Measurements from ENCODE around the gene PLS1. TPM values are rescaled to one million over a fixed set of nuclear protein-coding genes. Genes with fewer than 3 reads are reported as not detected.
"Not testable (repeated sequence)": the region's sequence is repeated elsewhere in the genome, so short reads cannot be mapped to it uniquely, and the experiment has no call there.

PLS1 gene
- total RNA-seq, 1 experiment from 2014 or later = 20.1 TPM

- Histone ChIP-seq H3K27me3 (ENCODE audit: low read length) (no peaks in the 10 kb centered on the region), H2AFZ (ENCODE audit: low read length) (no peak overlapping the region), H3K9me2 (replicated peaks; ENCODE audit: low read length) (no peaks in the 10 kb centered on the region), H4K20me1 (ENCODE audit: low read length) (no peaks in the 10 kb centered on the region), H3K36me3 (ENCODE audit: low read depth, low read length) (no peaks in the 10 kb centered on the region), H3K9ac (ENCODE audit: low read length) (no peak overlapping the region), H3K9me3 (ENCODE audit: low read length) (no peaks in the 10 kb centered on the region), H3K27ac (ENCODE audit: low read length) (no peak overlapping the region), H3K4me1 (ENCODE audit: insufficient read depth, low read length) (peaks cover 9% of the 10 kb centered on the region; the same call in 1 of the 2 replicates), H3F3A (ENCODE audit: low read length, unreplicated experiment) (no peaks in the 10 kb centered on the region), H3K4me3 (ENCODE audit: low read length) (no peak overlapping the region), H3K79me2 (ENCODE audit: low read length) (no peaks in the 10 kb centered on the region), H3K4me2 (ENCODE audit: low read length) (no peak overlapping the region)
- intact Hi-C loops (cut with micrococcal nuclease) = no loop called here
- ChIA-PET CTCF (interaction anchor here (0.6 kb wide), 2 partner anchors 92 to 411 kb away, joined by 3 read pairs; no protein-coding TSS in a partner anchor), POLR2A (ENCODE audit: unreplicated experiment) (no interaction called here)
- ATAC-seq (no peak), DNase-seq (no peak)
- BruUV-seq (replicated peaks) = no TSS peak
- TF ChIP-seq CTCF (conservative IDR thresholded peaks at IDR 0.05; ENCODE audit: low read depth, low read length) (no peak), EZH2phosphoT487 (IDR thresholded peaks at IDR 0.05; ENCODE audit: borderline replicate concordance, low read length) (no peak), EZH2 (IDR thresholded peaks at IDR 0.05; ENCODE audit: low read length, unreplicated experiment) (no peak)
These were observed 7.5 kb upstream of the PLS1 start for GRCh38 chr3:142588703-142589102.

- H4K20me1 ChIP-seq (ENCODE audit: low read length); H3K9me2 ChIP-seq (replicated peaks; ENCODE audit: low read length); DNase-seq; POLR2A ChIA-PET (ENCODE audit: unreplicated experiment); ATAC-seq; H3K9me3 ChIP-seq (ENCODE audit: low read length); H3K4me3 ChIP-seq (ENCODE audit: low read length); H2AFZ ChIP-seq (ENCODE audit: low read length); H3F3A ChIP-seq (ENCODE audit: low read length, unreplicated experiment); CTCF ChIA-PET; H3K4me2 ChIP-seq (ENCODE audit: low read length); H3K9ac ChIP-seq (ENCODE audit: low read length); H3K27ac ChIP-seq (ENCODE audit: low read length); H3K27me3 ChIP-seq (ENCODE audit: low read length); H3K79me2 ChIP-seq (ENCODE audit: low read length); BruUV-seq (replicated peaks); H3K36me3 ChIP-seq (ENCODE audit: low read depth, low read length): not testable (repeated sequence)
- intact Hi-C loops (cut with micrococcal nuclease) = loop anchor here (10.0 kb wide), 1 partner anchor 133 kb away; the partner anchor contains the start of gene TRPC1
- peaks cover 12% of the 10 kb centered on the region for H3K4me1 ChIP-seq (ENCODE audit: insufficient read depth, low read length)
These were observed 3.9 kb upstream of the PLS1 start for GRCh38 chr3:142592268-142592667.

GRCh38 chr3:142595141-142595540 lies 1.1 kb upstream of the PLS1 start:
- CTCF ChIA-PET = no interaction called here
- Histone ChIP-seq H3K9me3 (ENCODE audit: low read length) (no peaks in the 10 kb centered on the region), H3K4me2 (ENCODE audit: low read length) (peak overlapping the region; percentile 94), H3K4me3 (ENCODE audit: low read length) (peak overlapping the region; percentile 82), H3K36me3 (ENCODE audit: low read depth, low read length) (no peaks in the 10 kb centered on the region), H3K79me2 (ENCODE audit: low read length) (peaks cover 28% of the 10 kb centered on the region), H3K4me1 (ENCODE audit: insufficient read depth, low read length) (peaks cover 23% of the 10 kb centered on the region), H3K27me3 (ENCODE audit: low read length) (no peaks in the 10 kb centered on the region), H4K20me1 (ENCODE audit: low read length) (no peaks in the 10 kb centered on the region), H2AFZ (ENCODE audit: low read length) (peak overlapping the region; percentile 96), H3K27ac (ENCODE audit: low read length) (peak overlapping the region; percentile 91), H3K9me2 (replicated peaks; ENCODE audit: low read length) (no peaks in the 10 kb centered on the region), H3K9ac (ENCODE audit: low read length) (no peak overlapping the region), H3F3A (ENCODE audit: low read length, unreplicated experiment) (no peaks in the 10 kb centered on the region)
- intact Hi-C loops (cut with micrococcal nuclease) = loop anchor here (1.0 to 10.0 kb wide), 3 partner anchors 53 to 130 kb away; partner anchors contain the start of gene TRPC1
- BruUV-seq (replicated peaks) = no TSS peak
- POLR2A ChIA-PET (ENCODE audit: unreplicated experiment) = no interaction called here
- TF ChIP-seq EZH2phosphoT487 (IDR thresholded peaks at IDR 0.05; ENCODE audit: borderline replicate concordance, low read length) (no peak), EZH2 (IDR thresholded peaks at IDR 0.05; ENCODE audit: low read length, unreplicated experiment) (no peak), CTCF (conservative IDR thresholded peaks at IDR 0.05; ENCODE audit: low read depth, low read length) (no peak)
- ATAC-seq = no peak
- DNase-seq = no peak
